Endothelial cell (in vitro differentiated cells): ENCODE data around the gene LBR. TPM values are rescaled to one million over a fixed set of nuclear protein-coding genes. Genes with fewer than 3 reads are reported as not detected.
A peak's percentile ranks its signal among the peaks of the same experiment; 100 is the strongest.

Experiments used
- DNase-seq: peaks from one replicate; pipeline ENCODE4 v3.0.0; 2021; ENCODE audit warnings: low spot score
- H3K27ac Mint-ChIP-seq: one replicate; pipeline ENCODE4 v1.8.0; 2021; ENCODE audit warnings: mixed read lengths, inconsistent platforms; ENCODE audit not compliant: unreplicated experiment
- H3K27me3 Mint-ChIP-seq: one replicate; pipeline ENCODE4 v1.8.0; 2021; ENCODE audit warnings: mild to moderate bottlenecking, moderate library complexity, mixed read lengths, inconsistent platforms; ENCODE audit not compliant: unreplicated experiment
- H3K36me3 Mint-ChIP-seq: one replicate; pipeline ENCODE4 v1.8.0; 2021; ENCODE audit warnings: mild to moderate bottlenecking, low read depth, mixed read lengths, inconsistent platforms; ENCODE audit not compliant: unreplicated experiment
- H3K4me1 Mint-ChIP-seq: one replicate; pipeline ENCODE4 v1.8.0; 2021; ENCODE audit warnings: mild to moderate bottlenecking, mixed read lengths, inconsistent platforms; ENCODE audit not compliant: unreplicated experiment
- H3K4me3 Mint-ChIP-seq: one replicate; pipeline ENCODE4 v1.8.0; 2021; ENCODE audit warnings: mild to moderate bottlenecking, mixed read lengths, inconsistent platforms; ENCODE audit not compliant: unreplicated experiment
- H3K9me3 Mint-ChIP-seq: one replicate; pipeline ENCODE4 v1.8.0; 2021; ENCODE audit warnings: mixed read lengths, inconsistent platforms; ENCODE audit not compliant: unreplicated experiment
- CTCF ChIP-seq: fragments of 200-600 bp; sonication (generic); IDR thresholded peaks from one replicate; pipeline ENCODE4 v1.5.0; 2021; ENCODE audit warnings: antibody characterized with exemption; ENCODE audit not compliant: unreplicated experiment
- total RNA-seq: library from RNA; stranded (reverse); fragmentation: NEBNext Ultra II Directional; extraction: Animal tissue kit (Norgen Biotek cat#: 25700); gene quantifications from one replicate; pipeline ENCODE4 v1.2.1, GENCODE V29; 2021; ENCODE audit not compliant: unreplicated experiment

LBR gene
- total RNA-seq, 1 donor from 2014 or later: 178 TPM

GRCh38 chr1:225428068-225428880, 436 bp upstream of the LBR start:
- Mint-ChIP-seq H3K9me3 (no peaks in the 10 kb centered on the region), H3K27ac (peak overlapping the region; percentile 91), H3K27me3 (peaks cover 14% of the 10 kb centered on the region), H3K36me3 (peaks cover 3% of the 10 kb centered on the region), H3K4me3 (peak overlapping the region; percentile 93), H3K4me1 (peaks cover 45% of the 10 kb centered on the region)
- TF ChIP-seq CTCF: no peak
- DNase-seq: peak; percentile 93

GRCh38 chr1:225426395-225427234, 1.2 kb downstream of the LBR start:
- Mint-ChIP-seq H3K27ac (peak overlapping the region; percentile 90), H3K36me3 (peaks cover 2% of the 10 kb centered on the region), H3K27me3 (peaks cover 14% of the 10 kb centered on the region), H3K4me3 (peak overlapping the region; percentile 97), H3K4me1 (peaks cover 61% of the 10 kb centered on the region), H3K9me3 (no peaks in the 10 kb centered on the region)
- no peak for TF ChIP-seq CTCF
- DNase-seq: no peak

GRCh38 chr1:225425201-225425786, 2.5 kb downstream of the LBR start:
- DNase-seq: no peak
- Mint-ChIP-seq H3K27ac (peak overlapping the region; percentile 52), H3K4me3 (peak overlapping the region; percentile 74), H3K9me3 (no peaks in the 10 kb centered on the region), H3K27me3 (peaks cover 14% of the 10 kb centered on the region), H3K36me3 (peaks cover 2% of the 10 kb centered on the region), H3K4me1 (peaks cover 59% of the 10 kb centered on the region)
- no peak for TF ChIP-seq CTCF

- no peak for DNase-seq
- H3K36me3 Mint-ChIP-seq: peaks cover 2% of the 10 kb centered on the region
- H3K27ac Mint-ChIP-seq: peak overlapping the region; percentile 8
- peak overlapping the region; percentile 63 for H3K4me3 Mint-ChIP-seq
- peaks cover 58% of the 10 kb centered on the region for H3K4me1 Mint-ChIP-seq
- no peaks in the 10 kb centered on the region for H3K9me3 Mint-ChIP-seq
- no peak for TF ChIP-seq CTCF
- H3K27me3 Mint-ChIP-seq: peaks cover 14% of the 10 kb centered on the region
Measured at GRCh38 chr1:225424562-225425200, 3.2 kb downstream of the LBR start.
